Activated CD4-positive, alpha-beta T cell treated with anti-CD3 and anti-CD28 coated beads for 48 hours (primary cell): Measurements from ENCODE around the gene CFAP221.

ENCODE experiments used
- DNase-seq: peaks from one replicate; pipeline ENCODE4 v3.0.0-alpha.2; 2020

CFAP221 gene

DNA sequence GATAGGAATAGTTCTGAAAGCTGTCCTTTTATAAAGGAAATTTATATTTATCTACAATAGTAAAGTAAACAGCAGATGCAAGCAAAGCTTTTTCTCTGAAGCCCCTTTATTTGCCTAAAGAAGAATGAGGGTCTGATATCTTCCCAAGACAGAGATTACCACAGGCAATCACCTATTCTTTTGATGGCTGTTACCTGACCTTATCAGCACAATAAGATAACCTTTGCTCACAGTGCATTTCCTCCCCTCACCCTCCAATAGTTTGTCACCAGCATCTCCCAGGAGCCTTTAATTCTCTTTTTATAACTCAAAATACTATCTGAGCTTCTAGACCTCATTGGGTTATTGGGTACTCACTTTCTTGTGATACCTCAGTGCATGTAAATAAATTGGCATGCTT is 6.5 kb upstream of the CFAP221 start:
- no peak for DNase-seq

DNA sequence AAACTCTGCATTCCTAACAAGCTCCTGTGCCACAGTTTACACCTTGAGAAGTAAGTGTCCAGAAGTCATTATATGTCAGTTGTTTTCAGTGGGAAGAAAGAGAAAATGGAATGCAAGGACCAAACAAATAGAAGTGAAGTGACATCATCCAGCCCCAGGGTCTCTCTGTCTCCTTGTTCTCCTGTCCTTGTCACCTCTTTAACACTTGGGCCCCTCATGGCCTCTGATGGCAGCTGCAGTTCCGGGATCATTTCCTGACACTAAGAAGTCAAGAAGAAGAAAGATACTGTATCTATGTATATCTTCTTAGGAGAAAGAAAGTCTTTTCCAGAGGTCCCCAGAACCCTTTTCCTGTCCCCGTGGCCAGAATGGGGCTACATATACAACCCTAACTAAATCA is 2.8 kb upstream of the CFAP221 start:
- DNase-seq, result no peak

DNA sequence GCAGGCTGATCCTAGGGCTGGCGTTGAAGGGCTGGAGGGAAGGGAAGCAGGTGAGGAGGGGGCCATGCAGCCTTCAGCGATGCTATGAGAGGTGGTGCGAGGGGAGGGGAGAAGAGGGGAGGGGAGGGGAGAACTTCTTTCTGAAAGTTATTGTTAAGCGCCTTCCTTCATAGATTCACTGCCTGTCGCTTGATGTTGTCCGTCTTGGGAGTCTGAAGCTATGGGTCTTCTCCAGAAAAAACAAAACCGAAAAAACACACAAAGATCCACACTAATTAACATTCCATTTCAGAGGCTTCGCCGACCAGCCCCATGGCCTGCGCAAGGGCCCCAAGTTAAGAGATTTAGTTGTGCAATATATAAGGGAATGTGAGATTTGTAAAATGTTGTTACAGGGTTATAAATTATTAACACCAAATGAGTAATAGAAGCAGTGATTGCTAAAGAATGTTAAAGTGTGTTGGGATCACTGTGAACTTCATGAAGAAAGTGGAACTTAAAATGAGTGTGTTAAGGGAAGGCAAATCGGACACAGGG is 758 bp downstream of the CFAP221 start:
- DNase-seq, result no peak

DNA sequence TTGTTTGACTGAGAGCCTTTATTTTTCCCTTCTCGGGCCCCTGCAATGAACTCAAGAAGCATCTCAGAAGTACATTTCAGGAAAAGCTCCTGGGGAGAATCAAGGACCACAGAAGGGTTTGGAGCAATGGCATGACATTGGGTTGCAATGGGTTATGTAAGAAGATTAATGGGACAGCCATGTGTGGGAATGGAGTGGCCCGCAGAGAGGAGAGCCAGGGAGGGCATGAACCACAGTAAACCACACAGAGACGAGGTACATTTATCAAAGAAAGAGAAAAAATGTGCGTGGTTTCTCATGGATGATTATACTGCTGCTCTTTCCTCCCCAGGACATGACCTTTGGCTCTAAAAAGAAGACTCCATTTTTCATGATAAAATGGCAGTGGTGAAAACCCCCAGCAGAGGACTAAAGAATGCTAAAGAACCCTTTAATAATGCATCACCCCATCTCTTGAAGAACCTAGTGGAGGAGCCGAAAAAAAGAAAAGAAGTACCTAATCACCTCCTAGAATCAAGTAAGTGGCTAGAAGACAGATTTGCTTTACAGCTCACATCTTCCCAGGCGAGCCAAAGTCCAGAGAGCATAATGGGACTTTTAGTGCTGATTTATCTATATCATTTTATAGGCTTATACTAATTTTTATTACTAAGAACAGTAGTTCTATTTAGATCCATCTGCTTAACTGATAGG is 1.7 kb downstream of the CFAP221 start:
- DNase-seq, result no peak

DNA sequence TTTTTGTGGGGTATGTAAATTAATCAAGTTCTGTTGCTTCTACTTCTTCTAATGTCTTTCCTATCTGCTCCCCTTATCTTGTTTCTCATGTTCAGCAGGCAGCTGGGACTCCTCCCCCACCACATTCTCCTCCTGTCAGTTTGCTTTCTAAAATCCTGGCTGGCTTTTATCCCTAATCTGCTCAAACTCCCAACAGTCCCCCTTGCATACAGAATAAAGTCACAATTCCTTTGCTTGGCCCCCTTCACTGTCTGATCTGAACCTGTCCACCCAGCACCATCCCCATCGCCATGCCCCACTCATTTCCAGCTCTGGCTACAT is 2.2 kb downstream of the CFAP221 start:
- no peak for DNase-seq

DNA sequence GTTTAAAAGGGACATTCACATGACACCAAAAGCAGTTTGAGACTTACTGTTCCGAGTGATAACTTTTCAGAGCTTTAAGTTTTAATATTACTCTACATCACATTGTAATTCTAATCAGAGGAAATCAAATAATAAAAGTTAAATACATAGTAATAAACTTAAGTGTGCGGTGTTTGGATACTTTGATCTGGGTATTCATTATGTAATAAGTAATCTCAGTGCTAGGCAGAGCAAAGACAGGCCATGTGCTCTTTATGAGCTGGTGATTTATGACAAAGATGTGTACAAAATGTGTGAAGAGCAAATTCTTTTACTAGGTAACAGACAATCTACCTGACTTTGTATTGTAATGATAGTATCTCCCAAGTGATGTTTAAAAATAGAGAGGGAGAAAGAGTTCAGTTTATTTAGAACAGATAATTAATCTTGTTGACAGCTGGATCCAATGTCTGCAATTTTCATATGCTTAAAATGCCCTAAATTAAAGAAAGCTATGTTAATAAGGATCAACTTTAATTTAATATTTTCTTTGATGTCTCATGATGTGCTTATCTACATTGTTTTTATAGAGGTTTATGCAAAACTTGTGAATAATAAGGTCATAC is 4.4 kb downstream of the CFAP221 start:
- DNase-seq, result no peak

DNA sequence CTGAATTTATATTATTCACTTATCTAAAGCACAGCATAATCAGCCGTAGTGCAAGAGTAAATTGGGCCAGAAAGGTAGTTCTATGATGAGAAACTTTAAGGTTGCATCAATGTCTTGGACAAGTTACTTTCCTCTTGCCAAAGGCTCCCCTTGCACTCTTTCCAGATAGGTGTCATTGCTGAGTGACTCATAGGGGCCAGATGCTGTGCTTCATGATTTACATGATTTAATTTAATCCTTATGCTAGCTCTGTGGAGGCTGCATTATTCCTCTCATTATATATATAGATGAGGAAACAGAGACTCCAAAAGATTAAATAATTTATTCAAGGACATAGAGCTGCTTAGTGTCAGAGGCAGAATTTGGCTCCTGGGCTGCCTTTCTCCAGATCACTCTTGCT is 5.0 kb downstream of the CFAP221 start:
- no peak for DNase-seq

DNA sequence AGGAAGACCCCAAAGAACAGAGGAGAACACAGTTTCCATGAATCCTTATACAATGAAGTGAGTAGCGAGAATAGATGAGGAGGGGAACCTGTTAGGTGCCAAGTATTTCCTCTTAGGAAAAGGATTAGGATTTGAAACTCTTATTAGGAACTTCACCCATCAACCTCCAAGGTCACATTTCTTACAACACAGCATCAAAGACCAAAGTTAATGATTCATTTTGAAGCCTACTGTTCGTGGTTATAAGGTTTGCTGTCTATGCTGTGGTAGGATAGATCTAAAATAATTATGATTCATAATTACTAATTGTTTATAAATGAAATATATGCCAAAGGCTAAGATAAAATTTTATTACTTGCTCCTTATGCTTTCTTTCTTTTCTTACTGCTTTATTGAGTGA is 6.1 kb downstream of the CFAP221 start:
- DNase-seq, result no peak

DNA sequence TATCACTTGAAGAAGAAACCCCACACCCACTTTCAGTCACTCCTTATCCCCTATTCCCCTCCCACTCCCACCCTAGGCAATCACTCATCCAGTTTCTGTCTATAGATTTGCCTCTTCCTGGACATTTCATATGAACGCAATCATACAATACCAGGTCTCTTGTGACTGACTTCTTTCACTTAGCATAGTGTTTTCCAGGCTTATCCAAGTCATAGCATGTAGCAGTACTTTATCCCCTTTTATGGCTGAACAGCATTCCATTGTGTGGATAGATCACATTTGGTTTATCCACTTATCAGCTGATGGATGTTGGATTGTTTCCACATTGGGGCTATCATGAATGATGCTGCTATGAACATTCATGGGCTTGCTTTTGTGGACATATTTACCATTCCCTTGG is 6.6 kb downstream of the CFAP221 start:
- no peak for DNase-seq

DNA sequence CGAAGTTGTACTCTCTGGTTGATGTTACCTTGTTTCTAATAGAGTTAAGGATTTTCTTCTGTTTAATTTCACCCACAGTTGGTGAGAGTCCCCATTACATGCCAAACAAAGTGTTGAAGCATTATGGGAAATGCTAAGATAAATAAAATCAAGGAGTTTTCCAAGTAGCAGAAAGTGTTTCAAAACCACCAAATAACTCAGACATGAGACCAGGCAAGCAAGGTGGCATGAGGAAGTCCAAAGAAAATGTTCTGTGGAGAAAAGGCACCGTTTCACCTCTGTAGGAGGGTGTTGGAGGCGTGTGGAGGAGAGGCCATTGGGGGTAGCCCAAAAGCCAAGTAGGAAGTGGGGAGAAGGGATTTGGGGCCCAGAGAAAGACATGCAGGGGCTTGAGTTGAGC is 8.7 kb downstream of the CFAP221 start:
- DNase-seq, result no peak

DNA sequence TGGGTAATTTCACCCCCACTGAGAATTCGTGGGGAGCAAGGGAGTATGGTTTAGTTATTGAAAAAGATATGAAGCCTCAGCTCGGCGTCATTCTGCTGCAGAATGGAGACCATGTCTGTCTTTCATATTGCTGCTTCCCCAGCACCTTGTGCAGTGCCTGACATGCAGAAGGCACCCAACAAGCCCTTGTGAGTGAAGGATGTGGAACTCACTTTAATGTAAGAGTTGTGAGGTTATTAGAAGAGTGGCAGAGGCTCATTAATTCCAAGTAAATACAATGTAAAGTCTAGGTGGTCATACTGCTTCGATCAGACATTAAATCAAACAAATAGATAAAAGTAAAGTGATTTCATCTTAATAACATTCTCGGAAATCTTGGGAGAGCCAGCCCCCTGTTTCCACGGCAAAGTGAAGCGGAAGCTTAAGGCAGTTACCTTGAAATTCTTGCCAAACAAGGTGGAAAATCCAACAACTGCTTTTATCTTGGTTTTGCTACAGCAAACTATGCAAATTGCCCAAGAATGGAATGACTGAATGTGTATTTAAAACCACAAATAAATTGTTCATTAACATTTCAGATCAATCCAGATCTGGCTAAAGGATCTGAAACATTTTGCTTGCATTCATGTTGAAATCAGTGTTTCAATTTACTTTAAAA is 9.6 kb downstream of the CFAP221 start:
- DNase-seq, result no peak

DNA sequence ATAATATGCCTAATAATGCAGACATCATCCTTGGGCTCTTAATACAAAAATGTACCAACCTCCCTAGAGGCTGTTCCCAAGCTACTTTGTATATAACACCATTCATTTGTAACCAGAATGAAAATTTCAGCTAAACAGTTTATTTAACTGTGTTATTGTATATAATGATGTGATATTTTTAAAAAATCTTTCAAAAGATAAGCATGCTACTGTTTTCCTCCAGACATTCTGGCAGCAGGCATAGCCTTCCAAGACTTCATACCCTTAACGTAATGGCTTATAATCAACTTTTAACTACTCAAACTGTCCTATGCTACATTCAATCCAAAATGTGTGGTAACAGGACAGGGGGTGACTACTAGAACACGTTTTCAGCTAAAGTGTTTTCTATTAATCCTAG is 21.2 kb downstream of the CFAP221 start:
- no peak for DNase-seq

DNA sequence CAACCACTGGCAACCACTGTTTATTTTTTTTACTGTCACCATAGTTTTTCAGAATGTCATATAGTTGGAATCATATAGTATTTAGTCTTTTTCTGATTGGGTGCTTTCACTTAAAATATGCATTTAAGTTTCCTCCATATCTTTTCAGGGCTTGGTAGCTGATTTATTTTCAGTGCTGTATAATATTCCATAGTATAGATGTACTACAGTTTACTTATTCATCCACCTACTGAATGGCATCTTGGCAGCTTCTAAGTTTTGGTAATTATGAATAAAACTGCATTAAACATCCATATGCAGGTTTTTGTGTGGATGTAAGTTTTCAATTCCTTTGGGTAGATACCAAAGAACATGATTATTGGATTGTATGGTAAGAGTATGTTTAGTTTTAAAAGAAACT is 23.0 kb downstream of the CFAP221 start:
- DNase-seq, result no peak

DNA sequence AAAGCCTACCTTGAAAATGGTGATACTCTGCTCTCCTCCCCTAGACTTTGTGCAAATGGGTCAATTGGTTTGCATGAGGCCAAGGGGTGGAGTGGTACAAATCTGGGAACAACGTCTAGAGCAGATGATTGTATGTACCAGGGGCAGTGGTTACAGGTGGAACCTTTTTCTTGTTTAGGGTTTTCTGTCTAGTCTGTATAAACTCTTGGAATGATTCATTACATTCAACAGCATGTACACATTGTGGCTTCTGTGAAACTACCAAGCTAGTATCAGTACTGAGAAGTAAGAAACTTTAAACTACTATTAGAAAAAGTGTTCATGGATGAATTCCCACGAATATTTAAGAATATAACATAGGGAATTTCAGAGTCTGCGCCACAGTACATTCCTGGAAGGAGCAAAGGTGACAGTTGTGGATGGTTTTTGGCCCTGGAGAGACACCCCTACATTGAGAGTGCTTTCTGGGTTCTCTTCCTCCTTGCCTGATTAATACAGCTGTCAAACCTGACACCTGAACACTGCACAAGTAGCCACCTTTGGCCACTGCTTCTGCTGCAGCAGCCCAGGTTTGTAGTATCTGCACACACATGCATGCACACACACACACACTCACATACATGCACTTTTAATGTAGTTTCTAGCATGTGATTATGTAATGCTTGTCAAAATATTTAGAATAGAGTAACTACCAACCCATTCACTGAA is 30.0 kb downstream of the CFAP221 start:
- DNase-seq, result no peak

DNA sequence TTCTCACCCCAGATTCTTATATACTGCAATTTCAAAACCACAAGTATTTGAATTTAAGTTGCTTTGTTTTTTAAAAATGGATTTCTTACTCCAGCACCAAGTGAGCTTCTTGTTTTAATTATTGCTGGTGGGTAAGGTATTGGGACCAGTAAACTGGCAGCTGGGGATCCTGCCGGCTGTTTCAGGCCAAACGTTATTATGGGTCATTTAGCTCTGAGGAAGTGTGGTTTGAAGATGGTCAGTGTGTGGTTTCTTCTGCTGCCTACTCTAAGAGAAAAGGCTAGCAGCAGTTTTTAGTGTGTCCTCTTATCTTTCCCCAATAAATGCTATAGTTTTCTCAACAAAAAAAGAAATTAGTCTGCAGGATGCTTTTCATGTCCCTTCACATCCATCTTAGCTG is 30.6 kb downstream of the CFAP221 start:
- no peak for DNase-seq

DNA sequence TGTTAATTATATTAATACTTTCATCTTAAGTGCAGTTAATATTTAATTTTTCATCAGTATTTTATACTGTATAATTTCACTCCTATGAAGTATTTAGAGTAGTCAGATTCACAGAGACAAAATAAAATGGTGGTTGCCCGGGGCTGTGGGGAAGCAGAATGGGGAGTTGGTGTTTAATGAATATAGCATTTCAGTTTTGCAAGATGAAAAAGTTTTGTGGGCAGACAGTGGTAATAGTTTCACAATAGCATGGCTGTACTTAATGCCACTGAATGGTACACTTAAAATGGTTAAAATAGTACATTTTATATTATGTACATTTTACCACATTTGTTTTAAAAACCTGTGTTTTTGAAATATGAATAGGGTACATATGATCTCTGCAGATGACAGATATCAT is 31.2 kb downstream of the CFAP221 start:
- DNase-seq, result no peak

DNA sequence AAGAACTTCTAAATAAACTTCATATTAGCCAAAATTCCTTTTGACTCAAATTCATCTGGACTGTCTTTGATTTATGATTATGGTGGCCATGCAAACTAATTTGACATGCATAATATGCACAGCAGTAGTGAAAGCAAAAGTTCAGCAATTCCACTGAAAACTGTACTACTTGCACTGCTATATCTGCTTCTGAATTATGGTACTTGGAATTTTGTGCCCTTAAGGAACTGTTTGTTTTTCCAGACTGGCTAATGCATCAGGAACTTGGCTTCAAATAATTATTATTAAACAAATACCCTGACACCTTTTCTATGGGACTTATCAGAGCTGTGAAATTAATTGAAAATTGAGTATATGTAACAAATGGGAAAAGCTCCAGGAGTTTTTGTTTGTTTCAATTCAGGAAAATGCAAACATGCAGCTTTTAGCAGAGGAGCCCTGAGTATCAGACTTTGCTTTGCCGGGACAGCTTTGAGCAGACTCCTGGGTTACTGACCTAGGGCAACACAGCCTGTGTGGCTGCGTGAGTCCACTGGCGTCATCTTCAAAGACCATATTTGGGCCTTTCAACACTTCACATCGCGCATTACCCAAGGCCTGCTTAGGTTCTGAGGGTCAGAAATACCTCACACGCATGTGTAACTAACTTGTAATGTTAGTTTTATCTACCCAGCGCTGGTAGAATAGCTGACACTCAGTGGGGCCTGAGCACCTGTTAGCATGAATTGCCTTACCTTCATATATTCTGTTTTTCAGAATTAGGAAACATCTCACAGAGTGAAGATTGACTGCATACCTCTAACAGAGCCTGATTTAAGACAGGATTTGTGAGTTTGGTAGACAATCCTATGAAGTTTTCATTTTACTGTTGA is 35.4 kb downstream of the CFAP221 start:
- DNase-seq, result no peak

DNA sequence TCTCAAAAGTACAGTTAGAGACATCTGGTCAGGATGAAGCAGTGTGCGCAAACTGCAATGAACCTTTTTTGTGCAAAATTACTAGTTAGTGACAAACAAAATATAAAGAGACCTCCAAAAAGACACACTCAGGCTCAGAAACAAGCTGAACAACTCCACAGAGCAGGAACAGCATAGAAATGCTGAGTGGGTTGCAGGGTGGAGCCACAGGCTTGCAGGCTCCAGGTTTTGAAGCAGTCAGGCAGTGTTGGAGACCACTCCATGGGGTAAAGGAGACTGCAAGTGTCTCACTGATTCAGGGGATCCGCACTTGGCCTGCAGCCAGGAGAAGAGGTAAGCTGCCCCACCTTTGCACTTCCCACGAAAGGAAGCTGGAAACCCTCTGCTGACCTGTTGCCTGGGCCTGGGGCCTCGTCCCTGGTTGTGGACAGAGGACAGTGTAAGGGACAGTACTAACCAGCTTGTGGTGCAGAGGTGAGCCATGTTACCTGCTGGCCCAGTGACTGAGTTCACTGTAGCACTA is 36.4 kb downstream of the CFAP221 start:
- DNase-seq, result no peak

DNA sequence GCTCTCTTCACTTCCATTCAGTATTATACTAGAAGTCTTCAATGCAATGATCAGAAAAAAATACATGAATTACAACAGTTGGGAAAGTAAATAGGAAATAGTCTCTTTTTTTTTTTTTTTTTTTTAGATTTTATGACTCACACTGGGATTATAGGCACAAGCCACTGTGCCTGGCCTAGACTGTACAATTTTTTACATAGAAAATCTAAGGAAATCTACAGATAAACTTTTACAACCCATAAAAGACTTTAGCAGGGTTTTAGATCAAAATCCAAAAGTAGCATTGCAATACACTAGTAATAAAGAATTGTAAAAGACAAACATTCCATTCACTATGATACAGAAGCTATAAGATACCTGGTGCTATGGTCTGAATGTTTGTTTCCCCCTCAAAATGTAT is 39.0 kb downstream of the CFAP221 start:
- no peak for DNase-seq

DNA sequence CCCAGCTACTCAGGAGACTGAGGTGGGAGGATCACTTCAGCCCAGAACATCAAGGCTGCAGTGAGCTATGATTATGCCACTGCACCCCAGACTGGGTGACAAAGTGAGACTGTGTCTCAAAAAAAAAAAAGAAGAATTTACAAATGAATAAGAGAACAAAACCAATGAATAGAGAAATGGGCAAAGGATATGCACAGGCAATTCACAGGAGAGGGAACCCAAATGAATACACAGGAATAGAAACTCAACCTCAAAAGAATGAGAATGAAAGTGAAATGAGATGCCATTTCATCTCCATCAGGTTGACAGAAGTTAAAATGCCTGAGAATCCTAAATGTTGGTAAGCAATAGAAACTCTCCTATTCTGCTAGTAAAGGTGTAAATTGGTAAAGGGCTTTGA is 40.2 kb downstream of the CFAP221 start:
- DNase-seq, result no peak

DNA sequence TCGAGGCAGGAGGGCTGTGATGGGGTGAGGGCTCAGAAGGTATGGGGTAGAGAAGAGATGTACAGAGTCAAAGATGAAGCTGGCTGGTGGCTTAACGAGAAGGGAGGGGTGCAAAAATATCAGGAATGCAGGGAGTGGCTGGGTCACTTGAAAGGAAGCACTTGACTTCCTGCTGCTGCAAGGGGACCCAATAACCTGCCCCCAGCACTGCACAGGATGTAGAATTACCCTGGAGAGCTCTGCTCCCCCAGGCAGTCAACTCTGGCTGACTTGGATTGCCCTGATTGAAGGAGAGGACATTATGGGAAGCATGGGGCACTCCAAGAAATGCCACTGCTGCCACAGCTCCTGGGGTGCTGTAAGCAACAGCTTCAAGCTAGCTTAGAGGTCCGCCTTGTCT is 41.8 kb downstream of the CFAP221 start:
- no peak for DNase-seq

DNA sequence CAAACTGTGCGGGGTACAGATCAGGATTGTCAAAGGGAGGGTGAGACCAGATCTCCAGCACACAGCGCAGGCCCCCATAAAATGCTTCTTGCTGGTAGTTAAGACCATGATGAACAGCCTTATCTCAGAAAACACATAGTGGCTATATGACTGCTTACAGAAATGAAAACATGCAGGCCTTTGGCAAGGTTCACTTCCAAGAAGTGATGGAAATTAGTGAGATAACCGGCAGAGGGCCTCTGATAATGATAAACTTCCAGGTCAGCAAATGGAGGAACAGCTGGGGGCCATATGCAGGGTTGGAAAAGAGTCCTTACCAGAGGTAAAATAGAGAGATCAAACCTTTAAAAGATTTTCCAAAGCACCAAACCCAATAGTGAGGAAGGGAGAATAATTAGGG is 46.6 kb downstream of the CFAP221 start:
- DNase-seq, result no peak

DNA sequence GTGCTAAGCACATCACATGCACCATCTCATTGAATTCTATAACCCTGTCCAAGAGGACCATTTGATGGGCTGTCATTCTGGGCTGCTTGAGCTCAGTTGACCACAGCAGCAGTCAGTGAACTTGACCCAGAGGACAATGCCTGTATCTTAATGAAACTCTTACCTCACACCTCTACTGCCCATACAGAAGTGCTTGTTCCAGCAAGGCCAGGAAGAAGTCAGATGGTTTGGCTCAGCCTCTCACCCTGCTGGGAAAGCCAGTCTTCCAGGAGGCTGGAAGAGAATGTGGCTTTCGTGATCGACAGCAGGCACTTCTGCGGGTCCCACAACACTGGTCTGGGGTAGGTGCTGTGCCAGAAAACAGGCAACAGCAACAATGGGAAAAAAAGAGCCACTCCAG is 47.3 kb downstream of the CFAP221 start:
- no peak for DNase-seq
